NCI-H187 treated with DMSO at 0.1 percent for 48 hours (cell line): Measurements from ENCODE around the gene PTPRH.
"Not testable (repeated sequence)": the region's sequence is repeated elsewhere in the genome, so short reads cannot be mapped to it uniquely, and the experiment has no call there.

ENCODE experiments used
- DNase-seq: peaks from one replicate; lab custom pipeline; 2025; lab: John Stamatoyannopoulos, UW

The PTPRH gene

DNA sequence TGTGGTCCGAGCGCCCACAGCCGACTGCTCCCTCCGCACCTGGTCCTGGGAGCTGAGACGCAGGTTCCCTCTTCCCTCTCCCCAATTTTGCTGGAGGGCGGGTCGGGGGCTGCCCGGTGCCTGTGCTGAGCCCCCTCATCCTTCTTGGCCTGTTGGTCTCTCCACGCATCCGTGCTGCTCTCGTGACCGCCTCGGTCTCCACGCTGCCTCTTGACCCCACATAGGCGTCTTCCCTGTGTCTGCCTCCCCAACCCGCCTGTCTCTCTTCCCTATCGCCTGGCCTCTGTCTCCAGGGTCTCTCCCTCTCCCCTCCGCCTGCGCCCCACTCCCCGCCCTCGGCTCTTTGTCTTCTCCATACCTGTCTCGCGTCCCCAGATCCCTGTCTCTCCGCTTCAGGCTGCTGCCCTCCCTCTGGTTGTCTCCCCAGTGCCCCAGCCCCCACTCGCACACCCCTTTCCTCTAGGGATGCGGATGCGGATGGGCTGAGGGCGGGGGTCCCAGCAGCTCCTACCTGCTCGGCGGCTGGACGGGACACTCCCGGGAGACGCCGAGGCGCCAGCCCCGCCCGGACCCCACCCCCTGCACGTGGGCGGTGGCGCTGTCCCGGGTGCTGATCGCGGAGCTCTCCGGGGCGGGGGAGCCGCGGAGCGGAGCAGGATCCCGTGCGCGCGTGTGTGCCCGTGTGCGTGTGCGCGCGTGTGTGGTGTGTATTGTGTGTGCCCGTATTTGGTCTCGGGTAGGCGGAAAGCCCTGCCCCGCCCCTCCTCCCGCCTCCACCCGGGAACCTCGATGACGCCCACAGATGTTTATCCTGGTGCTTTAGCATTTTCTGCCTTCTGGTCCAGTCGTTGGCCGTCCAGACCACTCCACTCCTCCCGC, 29.5 kb downstream of the PTPRH start, which contains the start of gene SYT5:
Gene SYT5 (minus strand): TSS at position 684 of the 879 bp plus-strand sequence. CDS start 1,248 bp downstream, outside the sequence.
- DNase-seq: no peak

GRCh38 chr19:55178781-55179599, 30.3 kb downstream of the PTPRH start:
- peak; percentile 69 for DNase-seq

DNA sequence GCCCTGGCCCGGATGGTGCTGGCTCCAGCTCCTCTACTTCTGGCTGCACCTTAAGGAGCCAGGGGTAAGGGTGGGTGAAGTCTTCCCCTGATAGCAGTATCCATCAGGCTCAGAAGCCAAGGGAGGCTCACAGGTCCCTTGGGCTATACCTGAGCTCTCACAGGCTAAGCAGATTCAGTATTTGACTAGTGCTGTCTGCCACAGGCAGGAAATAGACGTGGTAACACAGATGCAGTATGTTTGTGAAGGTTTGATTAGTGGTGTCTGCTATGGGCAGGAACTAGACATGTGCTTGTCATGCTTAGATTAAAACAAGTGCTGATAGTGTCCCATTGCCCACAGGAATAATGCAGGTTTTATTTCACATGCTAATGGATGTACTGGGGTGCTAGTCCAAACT, 33.2 kb downstream of the PTPRH start:
- no peak for DNase-seq

- no peak for DNase-seq
These were observed 34.0 kb downstream of the PTPRH start for GRCh38 chr19:55175117-55175867.

DNA sequence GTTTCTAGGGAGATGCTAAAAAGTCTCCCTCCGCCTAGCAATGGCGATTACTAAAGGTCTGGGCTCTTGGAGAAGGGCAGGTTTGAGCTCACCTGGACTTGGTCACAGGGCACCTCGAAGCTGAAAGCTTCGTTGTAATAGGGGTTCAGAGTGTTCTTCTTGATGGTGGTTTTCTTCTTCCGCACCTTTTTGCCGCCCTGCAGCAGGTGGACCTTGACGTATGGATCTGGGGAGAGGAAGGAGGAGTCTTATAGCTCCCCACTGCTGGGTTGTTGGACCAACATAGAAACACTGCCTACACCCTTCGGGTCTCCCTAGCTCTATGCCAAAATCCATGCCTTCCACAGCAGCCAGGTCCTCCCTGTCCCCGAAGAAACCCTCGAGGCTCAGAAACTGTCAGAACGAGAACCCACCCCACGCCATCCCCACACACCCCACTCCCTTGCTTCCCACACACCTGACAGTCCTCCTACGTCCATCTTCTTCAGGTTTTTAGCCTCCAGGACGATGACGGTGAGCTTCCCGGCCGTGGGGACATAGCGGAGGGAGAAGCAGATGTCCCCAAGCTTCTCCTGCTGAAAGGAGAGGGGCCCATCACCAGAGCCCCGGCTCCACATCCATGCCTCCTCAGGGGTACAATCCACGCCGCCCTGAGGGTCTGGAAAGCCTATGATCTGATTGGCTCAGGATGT, 34.7 kb downstream of the PTPRH start:
- no peak for DNase-seq

DNA sequence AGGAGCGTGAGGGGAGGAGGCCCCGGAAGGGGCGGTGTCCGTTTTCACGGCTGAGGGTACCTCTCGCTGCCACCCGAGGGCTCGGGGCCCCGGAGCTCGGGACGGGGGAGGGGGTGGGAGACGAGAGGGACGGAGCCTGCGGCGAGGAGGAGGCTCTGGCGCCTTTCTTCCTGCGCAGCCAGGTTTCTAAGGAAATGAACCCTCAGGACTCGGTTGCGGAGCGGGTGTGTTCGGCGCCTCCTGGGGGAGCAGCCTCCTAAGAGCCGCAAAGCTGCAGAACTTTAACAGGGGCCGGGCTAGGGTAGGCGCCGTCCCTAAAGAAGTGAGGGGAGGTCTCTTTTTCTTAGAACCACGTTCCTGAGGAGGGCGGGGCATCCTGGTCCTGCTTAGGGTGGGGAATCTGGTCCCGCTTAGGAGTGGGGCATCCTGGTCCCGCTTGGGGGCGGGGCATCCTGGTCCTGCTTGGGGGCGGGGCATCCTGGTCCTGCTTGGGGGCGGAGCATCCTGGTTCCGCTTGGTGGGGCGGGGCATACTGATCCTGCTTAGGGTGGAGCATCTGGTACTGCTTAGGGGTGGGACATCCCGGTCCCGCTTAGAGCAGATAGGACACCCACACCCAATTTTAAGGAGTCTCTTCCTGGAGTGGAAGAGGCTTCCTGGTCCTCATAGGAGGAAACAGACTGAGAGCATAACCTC, 35.4 kb downstream of the PTPRH start:
- no peak for DNase-seq

DNA sequence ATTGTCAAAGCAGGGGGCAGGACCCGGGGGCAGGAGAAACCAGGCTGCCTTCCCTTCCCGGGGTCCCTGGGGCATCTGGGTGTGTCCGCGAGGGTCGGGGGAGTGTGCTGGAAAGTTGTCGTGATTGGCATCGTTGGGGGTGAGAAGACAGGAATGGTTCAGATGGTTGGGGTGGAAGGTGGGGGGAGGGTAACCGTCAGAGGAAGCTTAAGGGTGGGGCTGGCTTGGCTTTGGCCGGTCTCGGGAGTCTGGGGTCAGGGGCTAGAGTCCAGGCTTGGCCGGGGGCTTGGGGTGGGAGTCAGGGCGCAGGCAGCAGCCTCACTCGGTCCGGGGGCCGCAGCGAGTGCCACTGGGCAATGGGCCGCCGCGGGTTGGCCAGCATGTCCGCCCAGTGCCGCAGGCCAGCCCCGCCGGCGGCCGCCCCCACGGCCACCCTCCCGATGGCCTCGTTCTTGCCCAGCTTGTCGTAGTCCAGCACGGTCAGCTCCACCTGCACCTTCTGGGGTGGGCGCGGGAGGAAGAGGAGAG, 36.1 kb downstream of the PTPRH start:
- no peak for DNase-seq

- DNase-seq: no peak
These were observed 36.6 kb downstream of the PTPRH start for GRCh38 chr19:55172741-55173140.

GRCh38 chr19:55172318-55172717, 37.0 kb downstream of the PTPRH start:
- DNase-seq: not testable (repeated sequence)

DNA sequence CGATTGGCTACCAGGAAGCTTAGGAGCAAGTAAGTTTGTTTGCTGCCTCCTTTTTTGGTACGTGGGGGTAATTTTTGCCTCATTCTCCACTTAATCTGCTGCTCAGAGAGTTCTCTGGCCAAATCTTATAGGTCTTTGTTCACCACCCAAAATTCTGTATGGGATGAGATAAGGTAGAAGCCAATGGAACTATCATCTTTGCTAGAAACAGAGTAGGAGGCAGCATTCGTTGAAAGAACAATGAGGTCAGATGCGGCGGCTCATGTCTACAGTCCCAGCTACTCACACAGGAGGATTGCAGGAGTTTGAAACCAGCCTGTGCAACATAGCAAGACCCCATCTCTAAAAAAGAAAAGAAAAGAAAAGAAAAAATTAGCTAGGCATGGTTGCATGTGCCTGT, 37.9 kb downstream of the PTPRH start:
- no peak for DNase-seq

GRCh38 chr19:55169136-55169535, 40.2 kb downstream of the PTPRH start:
- DNase-seq: no peak

DNA sequence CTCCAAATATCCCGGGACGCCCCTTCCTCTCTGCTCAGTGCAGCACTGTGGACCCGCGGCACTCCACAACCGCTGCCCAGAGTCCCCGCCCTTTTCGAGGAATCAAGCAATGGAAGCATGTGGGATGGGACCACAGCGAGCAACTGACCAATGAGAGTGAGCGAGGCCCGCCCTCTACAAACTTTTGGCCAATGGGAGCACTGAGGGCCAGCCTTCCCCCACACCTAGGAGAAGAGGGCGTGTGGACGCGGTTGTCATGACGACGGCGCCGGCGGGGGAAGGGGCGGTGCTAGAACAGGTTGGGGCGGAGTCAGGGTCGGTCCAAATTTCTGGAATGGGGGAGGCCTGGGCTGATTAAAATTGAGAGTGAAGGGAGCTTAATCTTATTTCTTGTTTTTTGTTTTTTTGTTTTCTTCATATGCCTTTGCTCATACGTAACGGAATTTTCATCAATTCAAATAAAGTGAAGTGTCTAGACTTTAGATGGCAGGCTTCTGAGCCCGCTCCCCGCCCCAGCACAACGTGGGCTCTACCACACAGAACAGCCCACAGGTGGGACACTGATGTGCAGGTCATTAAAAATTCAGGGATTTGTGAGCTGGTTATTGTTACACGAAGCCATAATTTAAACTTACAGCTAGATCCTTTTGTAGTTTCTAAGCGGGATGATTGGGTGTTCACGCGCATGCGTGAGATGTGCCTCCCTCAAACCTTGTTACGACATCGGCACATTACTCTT, 42.6 kb downstream of the PTPRH start, which contains the start of gene DNAAF3:
Gene DNAAF3 (minus strand): TSS at position 84 of the 739 bp plus-strand sequence. CDS start 200 bp downstream, outside the sequence.
- DNase-seq: peak; percentile 87

DNA sequence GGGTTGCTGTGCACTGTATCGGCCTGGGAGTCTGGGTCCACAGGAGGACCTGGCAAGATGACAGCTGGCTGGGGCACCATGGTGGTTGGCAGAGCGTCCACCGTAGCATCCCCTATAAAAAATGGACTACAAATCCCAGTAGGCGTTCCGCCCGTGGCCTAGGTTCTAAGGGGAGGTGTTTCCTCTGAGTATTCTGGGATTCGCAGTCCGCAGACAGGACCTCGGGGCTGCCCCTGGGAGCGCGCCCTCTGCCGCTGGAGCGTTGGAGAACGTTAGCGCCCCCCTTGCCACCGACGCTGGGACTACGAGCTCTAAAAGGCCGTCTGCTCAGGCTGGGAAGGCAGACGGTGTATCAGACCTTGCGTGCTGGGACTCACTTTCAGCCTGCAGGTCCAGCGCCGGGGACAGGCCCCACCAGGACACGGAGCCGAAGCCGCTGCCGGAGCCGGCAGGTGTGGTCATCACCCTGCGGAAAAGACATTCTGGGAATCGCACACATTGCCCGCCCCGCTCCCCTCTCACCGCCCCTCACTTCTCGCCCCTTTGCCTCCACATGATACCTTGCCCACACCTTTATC, 43.3 kb downstream of the PTPRH start:
- no peak for DNase-seq

DNA sequence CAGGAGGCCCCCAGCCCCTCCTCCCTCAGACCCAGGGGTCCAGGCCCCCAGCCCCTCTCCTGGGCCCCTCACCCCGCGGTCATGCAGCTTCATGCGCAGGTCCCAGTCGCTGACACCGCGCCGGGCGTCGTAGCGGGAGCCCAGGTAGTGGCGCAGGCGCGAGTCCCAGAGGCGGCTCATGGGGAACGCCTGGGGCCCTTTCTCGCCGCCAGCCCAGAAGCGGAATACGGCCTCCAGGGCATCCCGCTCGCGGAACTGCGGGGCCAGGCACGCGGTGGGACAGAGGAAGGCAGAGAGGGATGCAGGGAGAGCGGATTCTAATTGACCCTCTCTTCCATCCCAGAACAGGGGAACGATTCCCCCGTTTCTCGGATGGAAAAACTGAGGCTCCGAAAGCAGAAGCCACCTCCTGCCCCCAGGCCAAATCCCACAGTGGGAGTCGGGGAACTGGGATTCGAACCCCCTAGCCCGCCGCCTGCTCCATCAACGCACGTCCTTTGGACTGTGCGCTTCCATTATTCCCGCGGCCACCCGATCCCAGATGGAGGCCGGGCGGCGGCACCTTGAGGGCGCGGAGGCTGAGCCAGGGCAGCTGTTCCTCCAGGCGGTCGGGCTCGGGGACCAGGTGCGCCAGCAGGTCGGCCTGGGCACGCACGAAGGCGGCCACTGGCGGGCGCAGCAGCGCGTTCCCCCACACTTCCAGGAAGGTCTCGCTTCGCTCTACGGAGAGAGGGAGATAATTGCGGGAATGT, 47.6 kb downstream of the PTPRH start:
- DNase-seq: no peak

DNA sequence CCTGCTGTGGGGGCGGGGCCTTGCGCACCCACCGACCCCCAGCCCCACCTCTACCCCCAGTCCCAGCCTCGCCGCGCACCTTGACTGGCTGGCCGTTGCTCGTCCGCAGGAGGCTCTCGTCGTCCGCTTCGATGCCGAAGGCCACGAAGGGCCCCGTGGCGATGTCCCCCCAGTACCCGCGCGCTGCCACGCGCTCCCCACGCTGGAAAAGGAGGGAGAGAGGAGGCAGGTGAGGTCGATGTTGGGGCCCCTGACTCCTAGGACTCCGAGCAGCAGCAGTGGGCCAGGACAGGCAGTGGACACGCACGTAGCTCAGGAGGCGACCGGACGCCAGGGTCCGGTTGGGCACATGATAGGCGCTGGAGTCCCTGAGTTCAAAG, 48.3 kb downstream of the PTPRH start:
- DNase-seq: no peak

GRCh38 chr19:55160128-55160985, 48.9 kb downstream of the PTPRH start:
- peak; percentile 84 for DNase-seq

- DNase-seq: no peak
These were observed 50.2 kb downstream of the PTPRH start for GRCh38 chr19:55158848-55159749.
